ENCODE data around the gene HOXB7.

Gene HOXB7

DNA sequence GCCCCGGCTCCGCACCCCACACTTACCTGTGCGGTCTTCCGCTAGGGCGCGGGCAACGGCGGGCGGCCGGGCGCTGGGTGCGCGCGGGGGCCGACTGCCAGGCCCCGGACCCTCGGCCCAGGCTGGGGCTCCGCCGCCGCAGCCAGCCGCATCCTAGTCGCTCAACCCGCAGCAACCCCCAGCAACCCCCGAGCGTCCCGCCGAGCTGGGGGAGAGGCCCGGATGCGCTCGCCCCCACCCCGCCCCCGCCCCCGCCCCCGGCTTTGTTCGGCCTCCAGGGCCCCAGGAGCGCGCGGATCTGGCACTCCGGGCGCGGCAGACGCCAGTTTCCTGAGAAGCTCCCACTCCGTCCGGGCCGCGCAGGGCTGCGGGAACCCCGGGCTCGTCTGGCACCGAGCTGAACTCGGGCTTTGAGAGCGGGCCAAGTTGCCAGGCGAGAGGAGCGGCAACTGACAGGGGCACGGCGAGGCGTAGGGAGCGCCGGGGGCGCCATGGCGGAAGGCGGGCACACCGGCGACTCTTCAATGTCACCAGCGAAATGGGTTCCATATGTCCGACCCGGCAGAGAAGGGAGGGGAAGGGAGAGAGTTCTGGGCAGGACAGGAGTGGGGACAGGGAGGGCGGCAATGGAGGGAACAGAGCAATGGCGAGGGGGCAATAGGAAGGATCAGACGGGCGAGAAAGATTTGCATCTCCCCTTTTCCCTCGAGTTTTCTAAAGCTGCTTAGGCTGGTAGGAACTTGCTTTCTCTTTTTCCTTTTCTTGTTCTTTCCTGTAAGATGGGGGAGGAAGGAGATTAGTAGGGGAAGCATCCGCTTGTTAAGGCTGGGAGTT, 46.4 kb downstream of the HOXB7 start:
- DNase-seq: no peak

- DNase-seq: no peak
Measured at GRCh38 chr17:48563867-48564187, 47.0 kb downstream of the HOXB7 start.

GRCh38 chr17:48563385-48563838, 47.4 kb downstream of the HOXB7 start:
- no peak for DNase-seq

- no peak for DNase-seq
Measured at GRCh38 chr17:48562934-48563333, 47.9 kb downstream of the HOXB7 start.

DNA sequence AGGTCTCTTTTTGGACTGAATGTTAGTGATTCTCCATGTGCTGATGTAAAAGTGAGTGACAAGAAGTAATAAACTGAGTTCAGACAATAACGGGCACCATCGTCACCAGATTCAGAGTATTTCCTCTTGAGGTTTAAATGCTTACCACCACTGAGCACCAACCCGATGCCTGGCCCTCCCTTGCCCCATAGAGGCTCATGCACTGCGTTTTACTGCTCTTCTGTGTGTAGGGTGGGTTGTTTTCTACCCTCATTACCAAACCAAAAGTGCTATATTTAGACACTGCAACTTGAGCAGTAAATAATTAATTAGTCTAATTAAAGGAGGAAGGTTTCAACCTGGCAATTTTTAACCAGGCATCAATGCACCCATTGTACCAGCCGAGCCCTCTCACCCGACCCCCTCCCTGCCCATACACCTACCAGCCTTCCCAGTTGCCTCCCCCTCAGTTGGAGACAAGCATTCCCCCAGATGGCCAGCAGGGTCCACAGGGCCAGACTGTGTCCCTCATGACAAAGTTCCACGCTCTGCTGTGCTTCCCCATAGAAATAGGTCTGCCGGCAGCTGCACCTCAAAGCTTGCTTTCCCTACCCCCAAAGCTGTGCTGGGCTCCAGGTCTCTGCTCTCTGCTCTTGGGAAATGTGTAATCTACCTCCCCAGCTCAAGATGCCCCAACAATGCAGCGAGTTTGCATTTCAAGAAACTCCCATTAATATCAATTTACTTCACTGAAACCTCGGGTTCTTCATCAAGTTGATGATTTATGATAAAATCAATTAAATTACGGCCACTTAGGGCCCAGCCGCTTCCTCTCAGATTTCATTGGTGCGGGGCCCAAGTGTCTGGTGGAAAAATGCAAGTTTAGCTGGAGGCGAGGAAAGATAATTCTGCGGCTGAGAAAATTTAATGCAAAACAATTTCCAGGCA, 48.7 kb downstream of the HOXB7 start:
- DNase-seq: no peak

DNA sequence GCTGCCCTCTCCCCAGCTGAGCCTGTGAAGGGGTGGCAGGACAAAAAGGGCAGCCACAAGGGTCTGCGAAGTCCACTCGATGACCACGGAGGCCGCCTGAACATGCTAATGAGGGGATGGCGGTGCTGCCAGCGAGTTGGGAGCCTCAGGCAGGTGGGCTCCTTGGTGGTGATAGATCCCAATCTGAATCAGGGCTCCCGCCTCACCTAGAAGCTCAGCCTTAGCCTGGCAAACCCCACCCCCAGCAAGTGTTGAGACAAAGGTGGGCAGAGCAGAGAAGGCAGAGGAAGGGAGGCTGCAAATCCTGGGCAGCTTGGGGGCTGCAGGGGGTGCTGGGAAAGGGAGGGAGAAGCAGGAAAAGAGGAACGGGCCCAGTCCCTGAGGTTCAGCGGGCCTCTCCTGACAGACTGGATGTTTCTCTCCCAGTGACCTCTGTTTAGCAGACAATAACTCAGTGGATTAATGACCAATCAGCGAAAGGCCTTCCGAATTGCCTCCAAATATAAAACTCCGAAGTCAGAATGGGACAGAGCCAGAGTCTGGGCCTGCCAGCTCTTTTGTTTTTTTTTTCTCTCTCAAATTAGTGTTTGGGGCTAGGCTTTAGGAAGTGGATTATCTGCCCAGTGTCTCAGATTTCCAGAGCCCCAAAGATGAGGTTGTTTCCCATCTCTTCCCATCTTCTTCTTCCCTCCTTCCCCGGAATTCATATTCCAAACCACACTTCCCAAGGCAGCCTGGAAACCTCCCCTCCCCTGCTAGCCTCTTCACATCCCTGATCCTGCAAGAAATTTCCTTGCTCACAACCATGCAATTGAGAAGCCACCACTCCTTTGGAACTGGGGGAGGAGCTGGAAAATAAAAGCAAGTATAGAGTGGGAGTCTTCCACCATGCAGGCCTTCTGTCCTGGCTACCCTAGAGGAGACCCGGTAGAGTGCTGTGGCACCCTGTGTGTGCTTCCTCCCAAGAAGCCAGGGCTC, 50.7 kb downstream of the HOXB7 start:
- DNase-seq: no peak

- no peak for DNase-seq
Measured at GRCh38 chr17:48559122-48559839, 51.5 kb downstream of the HOXB7 start.

- DNase-seq: no peak
Measured at GRCh38 chr17:48558831-48559121, 52.0 kb downstream of the HOXB7 start.

GRCh38 chr17:48558057-48558830, 52.6 kb downstream of the HOXB7 start:
- no peak for DNase-seq
